ENCODE results near the gene HOXD9. TPM values are rescaled to one million over a fixed set of nuclear protein-coding genes. Genes with fewer than 3 reads are reported as not detected.

Gene HOXD9
- polyA plus RNA-seq, 1 experiment = 1.8 TPM

GRCh38 chr2:176112375-176113302 is 9.9 kb upstream of the HOXD9 start:
- H3K36me3 ChIP-seq (ENCODE audit: control insufficient read depth, insufficient read depth, low read length) = peaks cover 2% of the 10 kb centered on the region

GRCh38 chr2:176114120-176114929 is 8.2 kb upstream of the HOXD9 start:
- peaks cover 2% of the 10 kb centered on the region for H3K36me3 ChIP-seq (ENCODE audit: control insufficient read depth, insufficient read depth, low read length)
- no peak for DNase-seq (ENCODE audit: low read depth)
- ChIA-PET POLR2A (no interaction called here), CTCF (interaction anchor here (0.6 to 1.0 kb wide), 4 partner anchors 12 to 525 kb away, joined by 3 to 4 read pairs (median 4); no protein-coding TSS in a partner anchor)
- no peak for TF ChIP-seq CTCF (IDR thresholded peaks at IDR 0.05; ENCODE audit: insufficient read depth, low read depth, low read length)
- H3K27me3 ChIP-seq (ENCODE audit: control insufficient read depth, insufficient read depth, low read length) = 0 out of 2 replicates have a peak, but pooled peaks cover 1% of the 10 kb centered on the region
- no peak overlapping the region for H3K4me3 ChIP-seq (ENCODE audit: low read depth, low read length)

More at GRCh38 chr2:176112375-176113302, 9.9 kb upstream of the HOXD9 start:
- ChIA-PET CTCF (interaction anchor here (1.0 kb wide), 1 partner anchor 526 kb away, joined by 4 read pairs; no protein-coding TSS in a partner anchor), POLR2A (no interaction called here)
- Histone ChIP-seq H3K4me3 (ENCODE audit: low read depth, low read length) (no peak overlapping the region), H3K27me3 (ENCODE audit: control insufficient read depth, insufficient read depth, low read length) (no peaks in the 10 kb centered on the region)
- TF ChIP-seq CTCF (IDR thresholded peaks at IDR 0.05; ENCODE audit: insufficient read depth, low read depth, low read length) = no peak
- no peak for DNase-seq (ENCODE audit: low read depth)

GRCh38 chr2:176114930-176115625 is 7.4 kb upstream of the HOXD9 start:
- CTCF ChIA-PET = interaction anchor here (0.6 to 3.0 kb wide), 4 partner anchors 11 to 397 kb away, joined by 3 to 11 read pairs (median 4); no protein-coding TSS in a partner anchor
- Histone ChIP-seq H3K36me3 (ENCODE audit: control insufficient read depth, insufficient read depth, low read length) (peaks cover 2% of the 10 kb centered on the region), H3K27me3 (ENCODE audit: control insufficient read depth, insufficient read depth, low read length) (0 out of 2 replicates have a peak, but pooled peaks cover 1% of the 10 kb centered on the region), H3K4me3 (ENCODE audit: low read depth, low read length) (no peak overlapping the region)
- POLR2A ChIA-PET = no interaction called here
- TF ChIP-seq CTCF (IDR thresholded peaks at IDR 0.05; ENCODE audit: insufficient read depth, low read depth, low read length) = no peak
- DNase-seq (ENCODE audit: low read depth) = no peak

- DNase-seq (ENCODE audit: low read depth) = no peak
- H3K36me3 ChIP-seq (ENCODE audit: control insufficient read depth, insufficient read depth, low read length) = peaks cover 2% of the 10 kb centered on the region
- POLR2A ChIA-PET = no interaction called here
- TF ChIP-seq CTCF (IDR thresholded peaks at IDR 0.05; ENCODE audit: insufficient read depth, low read depth, low read length) = no peak
- no peak within 1 kb of the TSS for H3K4me3 ChIP-seq (ENCODE audit: low read depth, low read length)
- 0 out of 2 replicates have a peak, but pooled peaks cover 1% of the 10 kb centered on the region for H3K27me3 ChIP-seq (ENCODE audit: control insufficient read depth, insufficient read depth, low read length)
- CTCF ChIA-PET = interaction anchor here (3.0 kb wide), 1 partner anchor 10 kb away, joined by 11 read pairs; no protein-coding TSS in a partner anchor
Observed at GRCh38 chr2:176115883-176116813, 6.4 kb upstream of the HOXD9 start, which contains the start of gene HOXD10. HOXD10 (plus strand) TSS chr2:176116778; CDS start chr2:176116834, 56 bp downstream.

Data from BJ (cell line).